Brain microvascular endothelial cell (primary cell): ENCODE data around the gene CBY1.
"Not testable (repeated sequence)": the region's sequence is repeated elsewhere in the genome, so short reads cannot be mapped to it uniquely, and the experiment has no call there.

Experiments
- DNase-seq: peaks from one replicate; pipeline ENCODE4 v3.0.0-alpha.2; 2020
- H3K27ac ChIP-seq: fragments of 250-450 bp; sonication (Bioruptor Pico); 2 replicates; pipeline ENCODE4 v1.5.1; 2020; ENCODE audit warnings: mild to moderate bottlenecking, moderate library complexity
- H3K27me3 ChIP-seq: fragments of 250-450 bp; sonication (Bioruptor Pico); replicated peaks from 2 replicates; pipeline ENCODE4 v1.5.1; 2020; ENCODE audit warnings: mild to moderate bottlenecking
- H3K36me3 ChIP-seq: fragments of 250-450 bp; sonication (Bioruptor Pico); replicated peaks from 2 replicates; pipeline ENCODE4 v1.5.1; 2020; ENCODE audit warnings: mild to moderate bottlenecking
- H3K4me3 ChIP-seq: 2 replicates; pipeline ENCODE4 v1.5.1; 2011; ENCODE audit warnings: low read depth, mild to moderate bottlenecking, control low read depth, low read length, moderate library complexity
- CTCF ChIP-seq: IDR thresholded peaks from 2 replicates; pipeline ENCODE4 v1.5.1; 2011; ENCODE audit warnings: low read depth, mild to moderate bottlenecking, moderate library complexity, low read length, control low read depth, inconsistent platforms; ENCODE audit errors: missing control alignments
- in situ Hi-C: cut with HindIII; loops from 2 replicates; pipeline ENCODE4 v1.10.0; 2017; ENCODE audit warnings: low sequenced_read_pairs, low pct_ligation_motif_present

CBY1 gene

GRCh38 chr22:38612217-38613006 is 44.0 kb upstream of the CBY1 start:
- no peak for TF ChIP-seq CTCF
- no peak overlapping the region for H3K4me3 ChIP-seq
- no peaks in the 10 kb centered on the region for H3K36me3 ChIP-seq
- no peak for DNase-seq
- no peaks in the 10 kb centered on the region for H3K27me3 ChIP-seq
- in situ Hi-C loops = no loop called here
- H3K27ac ChIP-seq = no peak overlapping the region

GRCh38 chr22:38613588-38613987 is 42.9 kb upstream of the CBY1 start:
- TF ChIP-seq CTCF = no peak
- no peak overlapping the region for H3K27ac ChIP-seq
- H3K36me3 ChIP-seq = no peaks in the 10 kb centered on the region
- no peaks in the 10 kb centered on the region for H3K27me3 ChIP-seq
- DNase-seq = no peak
- in situ Hi-C loops = no loop called here
- H3K4me3 ChIP-seq = no peak overlapping the region

GRCh38 chr22:38614332-38615063 is 41.9 kb upstream of the CBY1 start:
- H3K36me3 ChIP-seq = no peaks in the 10 kb centered on the region
- H3K27ac ChIP-seq = no peak overlapping the region
- DNase-seq = peak; percentile 29
- no peak for TF ChIP-seq CTCF
- H3K27me3 ChIP-seq = no peaks in the 10 kb centered on the region
- no peak overlapping the region for H3K4me3 ChIP-seq
- in situ Hi-C loops = no loop called here

- DNase-seq, H3K36me3 ChIP-seq, H3K4me3 ChIP-seq, H3K27ac ChIP-seq, in situ Hi-C loops, H3K27me3 ChIP-seq: not testable (repeated sequence)
These were observed 41.4 kb upstream of the CBY1 start for GRCh38 chr22:38615064-38615405.

GRCh38 chr22:38618258-38618657 is 38.2 kb upstream of the CBY1 start:
- no peak for DNase-seq
- no peak for TF ChIP-seq CTCF
- Histone ChIP-seq H3K4me3 (no peak overlapping the region), H3K36me3 (no peaks in the 10 kb centered on the region), H3K27me3 (no peaks in the 10 kb centered on the region), H3K27ac (no peak overlapping the region)
- in situ Hi-C loops = no loop called here

- no peak overlapping the region for H3K4me3 ChIP-seq
- H3K27ac ChIP-seq = no peak overlapping the region
- no peaks in the 10 kb centered on the region for H3K36me3 ChIP-seq
- peak; percentile 6 for DNase-seq
- TF ChIP-seq CTCF = no peak
- in situ Hi-C loops = no loop called here
- no peaks in the 10 kb centered on the region for H3K27me3 ChIP-seq
These were observed 37.8 kb upstream of the CBY1 start for GRCh38 chr22:38618682-38619081.
